ENCODE measurements around the gene EFCAB6.

Gene EFCAB6

GRCh38 chr22:43631201-43631600 is 180.9 kb downstream of the EFCAB6 start:
- H3K9ac ChIP-seq (ENCODE audit: low read depth, low read length): no peak overlapping the region
- no peak overlapping the region for H3K4me3 ChIP-seq (ENCODE audit: low read length)
- H3K9me3 ChIP-seq (ENCODE audit: insufficient read depth, low read depth, low read length): no peaks in the 10 kb centered on the region
- 0 out of 2 replicates have a peak, but pooled peaks cover 3% of the 10 kb centered on the region for H3K4me1 ChIP-seq (ENCODE audit: insufficient read depth, low read length)
- no peaks in the 10 kb centered on the region for H3K27me3 ChIP-seq (ENCODE audit: insufficient read depth, low read length)
- no peaks in the 10 kb centered on the region for H3K36me3 ChIP-seq (ENCODE audit: insufficient read depth, low read length)
- WGBS: 95% methylated on average over 11 of the region's 11 CpGs
- H3K27ac ChIP-seq (ENCODE audit: low read depth, low read length): no peak overlapping the region

- Histone ChIP-seq H3K4me3 (ENCODE audit: low read length) (no peak overlapping the region), H3K9ac (ENCODE audit: low read depth, low read length) (no peak overlapping the region), H3K27ac (ENCODE audit: low read depth, low read length) (no peak overlapping the region), H3K36me3 (ENCODE audit: insufficient read depth, low read length) (no peaks in the 10 kb centered on the region), H3K27me3 (ENCODE audit: insufficient read depth, low read length) (no peaks in the 10 kb centered on the region), H3K9me3 (ENCODE audit: insufficient read depth, low read depth, low read length) (no peaks in the 10 kb centered on the region), H3K4me1 (ENCODE audit: insufficient read depth, low read length) (0 out of 2 replicates have a peak, but pooled peaks cover 3% of the 10 kb centered on the region)
- 92% methylated on average over 12 of the region's 12 CpGs for WGBS
Measured at GRCh38 chr22:43630451-43630850, 181.7 kb downstream of the EFCAB6 start.

- WGBS: 88% methylated on average over 16 of the region's 16 CpGs
- no peaks in the 10 kb centered on the region for H3K27me3 ChIP-seq (ENCODE audit: insufficient read depth, low read length)
Measured at GRCh38 chr22:43628250-43628649, 183.9 kb downstream of the EFCAB6 start.

GRCh38 chr22:43627485-43628213 is 184.5 kb downstream of the EFCAB6 start:
- WGBS: 75% methylated on average over 13 of the region's 13 CpGs
- H3K36me3 ChIP-seq (ENCODE audit: insufficient read depth, low read length): no peaks in the 10 kb centered on the region
- H3K4me1 ChIP-seq (ENCODE audit: insufficient read depth, low read length): 0 out of 2 replicates have a peak, but pooled peaks cover 3% of the 10 kb centered on the region
- H3K27ac ChIP-seq (ENCODE audit: low read depth, low read length): no peak overlapping the region
- H3K9me3 ChIP-seq (ENCODE audit: insufficient read depth, low read depth, low read length): no peaks in the 10 kb centered on the region
- no peaks in the 10 kb centered on the region for H3K27me3 ChIP-seq (ENCODE audit: insufficient read depth, low read length)
- H3K4me3 ChIP-seq (ENCODE audit: low read length): no peak overlapping the region
- no peak overlapping the region for H3K9ac ChIP-seq (ENCODE audit: low read depth, low read length)

More at GRCh38 chr22:43628250-43628649, 183.9 kb downstream of the EFCAB6 start:
- H3K27ac ChIP-seq (ENCODE audit: low read depth, low read length): no peak overlapping the region
- H3K36me3 ChIP-seq (ENCODE audit: insufficient read depth, low read length): no peaks in the 10 kb centered on the region
- no peaks in the 10 kb centered on the region for H3K9me3 ChIP-seq (ENCODE audit: insufficient read depth, low read depth, low read length)
- H3K9ac ChIP-seq (ENCODE audit: low read depth, low read length): no peak overlapping the region
- H3K4me3 ChIP-seq (ENCODE audit: low read length): no peak overlapping the region
- 0 out of 2 replicates have a peak, but pooled peaks cover 3% of the 10 kb centered on the region for H3K4me1 ChIP-seq (ENCODE audit: insufficient read depth, low read length)

- 92% methylated on average over 10 of the region's 10 CpGs for WGBS
- Histone ChIP-seq H3K27ac (ENCODE audit: low read depth, low read length) (no peak overlapping the region), H3K4me1 (ENCODE audit: insufficient read depth, low read length) (0 out of 2 replicates have a peak, but pooled peaks cover 3% of the 10 kb centered on the region), H3K9me3 (ENCODE audit: insufficient read depth, low read depth, low read length) (0 out of 2 replicates have a peak, but pooled peaks cover under 1% of the 10 kb centered on the region), H3K27me3 (ENCODE audit: insufficient read depth, low read length) (no peaks in the 10 kb centered on the region), H3K4me3 (ENCODE audit: low read length) (no peak overlapping the region), H3K36me3 (ENCODE audit: insufficient read depth, low read length) (no peaks in the 10 kb centered on the region), H3K9ac (ENCODE audit: low read depth, low read length) (no peak overlapping the region)
Measured at GRCh38 chr22:43625242-43625641, 186.9 kb downstream of the EFCAB6 start.

- Histone ChIP-seq H3K9me3 (ENCODE audit: insufficient read depth, low read depth, low read length) (peaks cover 4% of the 10 kb centered on the region; the same call in 1 of the 2 replicates), H3K36me3 (ENCODE audit: insufficient read depth, low read length) (no peaks in the 10 kb centered on the region), H3K4me1 (ENCODE audit: insufficient read depth, low read length) (0 out of 2 replicates have a peak, but pooled peaks cover 3% of the 10 kb centered on the region), H3K27me3 (ENCODE audit: insufficient read depth, low read length) (no peaks in the 10 kb centered on the region), H3K27ac (ENCODE audit: low read depth, low read length) (no peak overlapping the region), H3K9ac (ENCODE audit: low read depth, low read length) (no peak overlapping the region), H3K4me3 (ENCODE audit: low read length) (no peak overlapping the region)
- 86% methylated on average over 15 of the region's 15 CpGs for WGBS
Measured at GRCh38 chr22:43624144-43624998, 187.7 kb downstream of the EFCAB6 start.

GRCh38 chr22:43622886-43623285 is 189.2 kb downstream of the EFCAB6 start:
- no peak overlapping the region for H3K9ac ChIP-seq (ENCODE audit: low read depth, low read length)
- 97% methylated on average over 4 of the region's 4 CpGs for WGBS
- no peak overlapping the region for H3K4me3 ChIP-seq (ENCODE audit: low read length)
- H3K9me3 ChIP-seq (ENCODE audit: insufficient read depth, low read depth, low read length): peaks cover 4% of the 10 kb centered on the region; the same call in 1 of the 2 replicates
- H3K27me3 ChIP-seq (ENCODE audit: insufficient read depth, low read length): no peaks in the 10 kb centered on the region
- H3K27ac ChIP-seq (ENCODE audit: low read depth, low read length): no peak overlapping the region
- no peaks in the 10 kb centered on the region for H3K36me3 ChIP-seq (ENCODE audit: insufficient read depth, low read length)
- no peaks in the 10 kb centered on the region for H3K4me1 ChIP-seq (ENCODE audit: insufficient read depth, low read length)

GRCh38 chr22:43620197-43620596 is 191.9 kb downstream of the EFCAB6 start:
- Histone ChIP-seq H3K9ac (ENCODE audit: low read depth, low read length) (no peak overlapping the region), H3K9me3 (ENCODE audit: insufficient read depth, low read depth, low read length) (peaks cover 4% of the 10 kb centered on the region; the same call in 1 of the 2 replicates), H3K4me1 (ENCODE audit: insufficient read depth, low read length) (no peaks in the 10 kb centered on the region), H3K27ac (ENCODE audit: low read depth, low read length) (no peak overlapping the region), H3K27me3 (ENCODE audit: insufficient read depth, low read length) (no peaks in the 10 kb centered on the region), H3K4me3 (ENCODE audit: low read length) (no peak overlapping the region), H3K36me3 (ENCODE audit: insufficient read depth, low read length) (no peaks in the 10 kb centered on the region)
- 87% methylated on average over 3 of the region's 3 CpGs for WGBS

GRCh38 chr22:43618517-43618916 is 193.6 kb downstream of the EFCAB6 start:
- Histone ChIP-seq H3K36me3 (ENCODE audit: insufficient read depth, low read length) (no peaks in the 10 kb centered on the region), H3K9me3 (ENCODE audit: insufficient read depth, low read depth, low read length) (peaks cover 4% of the 10 kb centered on the region; the same call in 1 of the 2 replicates), H3K4me1 (ENCODE audit: insufficient read depth, low read length) (no peaks in the 10 kb centered on the region), H3K9ac (ENCODE audit: low read depth, low read length) (no peak overlapping the region), H3K4me3 (ENCODE audit: low read length) (no peak overlapping the region), H3K27me3 (ENCODE audit: insufficient read depth, low read length) (no peaks in the 10 kb centered on the region), H3K27ac (ENCODE audit: low read depth, low read length) (no peak overlapping the region)
- WGBS: 91% methylated on average over 4 of the region's 4 CpGs

GRCh38 chr22:43616645-43617044 is 195.5 kb downstream of the EFCAB6 start:
- Histone ChIP-seq H3K9me3 (ENCODE audit: insufficient read depth, low read depth, low read length) (peaks cover 4% of the 10 kb centered on the region; the same call in 1 of the 2 replicates), H3K9ac (ENCODE audit: low read depth, low read length) (no peak overlapping the region), H3K27ac (ENCODE audit: low read depth, low read length) (no peak overlapping the region), H3K36me3 (ENCODE audit: insufficient read depth, low read length) (no peaks in the 10 kb centered on the region), H3K4me1 (ENCODE audit: insufficient read depth, low read length) (no peaks in the 10 kb centered on the region), H3K27me3 (ENCODE audit: insufficient read depth, low read length) (no peaks in the 10 kb centered on the region), H3K4me3 (ENCODE audit: low read length) (no peak overlapping the region)
- 86% methylated on average over 3 of the region's 3 CpGs for WGBS

- Histone ChIP-seq H3K4me3 (ENCODE audit: low read length) (no peak overlapping the region), H3K9me3 (ENCODE audit: insufficient read depth, low read depth, low read length) (no peaks in the 10 kb centered on the region), H3K4me1 (ENCODE audit: insufficient read depth, low read length) (peaks cover 11% of the 10 kb centered on the region), H3K27me3 (ENCODE audit: insufficient read depth, low read length) (no peaks in the 10 kb centered on the region), H3K9ac (ENCODE audit: low read depth, low read length) (no peak overlapping the region), H3K27ac (ENCODE audit: low read depth, low read length) (no peak overlapping the region), H3K36me3 (ENCODE audit: insufficient read depth, low read length) (no peaks in the 10 kb centered on the region)
- 77% methylated on average over 8 of the region's 9 CpGs for WGBS
Measured at GRCh38 chr22:43600265-43600664, 211.8 kb downstream of the EFCAB6 start.
